Effector memory CD4-positive, alpha-beta T cell (primary cell): ENCODE results near the gene UROD.
"Not testable (repeated sequence)": the region's sequence is repeated elsewhere in the genome, so short reads cannot be mapped to it uniquely, and the experiment has no call there.

Experiments used
- DNase-seq, 3 donors: peaks; one replicate each; pipeline ENCODE4 v3.0.0-alpha.2; 2020
- H3K27ac ChIP-seq: 2 replicates; pipeline ENCODE4 v1.7.0; 2013; ENCODE audit warnings: mild to moderate bottlenecking, low read length, moderate library complexity; ENCODE audit not compliant: insufficient read depth, poor library complexity, severe bottlenecking
- H3K27me3 ChIP-seq: replicated peaks from 2 replicates; pipeline ENCODE4 v1.7.0; 2013; ENCODE audit warnings: mild to moderate bottlenecking, low read length; ENCODE audit not compliant: insufficient read depth, control insufficient read depth, poor library complexity, severe bottlenecking
- H3K36me3 ChIP-seq: 2 replicates; pipeline ENCODE4 v1.7.0; 2013; ENCODE audit warnings: mild to moderate bottlenecking, low read length, moderate library complexity; ENCODE audit not compliant: control insufficient read depth, insufficient read depth
- H3K4me1 ChIP-seq: 2 replicates; pipeline ENCODE4 v1.7.0; 2013; ENCODE audit warnings: low read length, mild to moderate bottlenecking; ENCODE audit not compliant: control insufficient read depth, insufficient read depth, poor library complexity, severe bottlenecking
- H3K4me3 ChIP-seq: 2 replicates; pipeline ENCODE4 v1.7.0; 2013; ENCODE audit warnings: low read length, low read depth, mild to moderate bottlenecking; ENCODE audit not compliant: insufficient read depth, poor library complexity, severe bottlenecking
- H3K9me3 ChIP-seq: 2 replicates; pipeline ENCODE4 v1.7.0; 2013; ENCODE audit warnings: mild to moderate bottlenecking, low read length, moderate library complexity; ENCODE audit not compliant: control insufficient read depth

UROD gene

DNA sequence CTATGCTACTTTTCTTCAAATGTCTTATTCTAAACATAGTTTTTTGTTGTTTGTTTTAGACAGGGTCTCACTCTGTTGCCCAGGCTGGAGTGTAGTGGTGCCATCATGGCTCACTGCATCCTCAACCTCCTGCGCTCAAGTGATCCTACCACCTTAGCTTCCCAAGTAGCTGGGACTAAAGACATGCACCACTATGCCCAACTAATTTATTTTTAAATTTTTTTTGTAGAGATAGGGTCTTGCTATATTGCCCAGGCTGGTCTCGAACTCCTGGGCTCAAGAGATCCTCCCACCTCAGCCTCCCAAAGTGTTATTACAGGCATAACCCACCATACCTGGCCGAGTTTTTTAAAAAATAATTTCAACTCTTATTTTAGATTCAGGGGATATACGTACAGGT, 50.4 kb downstream of the UROD start:
- not testable (repeated sequence) for H3K27ac ChIP-seq, H3K36me3 ChIP-seq, H3K27me3 ChIP-seq, DNase-seq, H3K9me3 ChIP-seq, H3K4me3 ChIP-seq, H3K4me1 ChIP-seq

DNA sequence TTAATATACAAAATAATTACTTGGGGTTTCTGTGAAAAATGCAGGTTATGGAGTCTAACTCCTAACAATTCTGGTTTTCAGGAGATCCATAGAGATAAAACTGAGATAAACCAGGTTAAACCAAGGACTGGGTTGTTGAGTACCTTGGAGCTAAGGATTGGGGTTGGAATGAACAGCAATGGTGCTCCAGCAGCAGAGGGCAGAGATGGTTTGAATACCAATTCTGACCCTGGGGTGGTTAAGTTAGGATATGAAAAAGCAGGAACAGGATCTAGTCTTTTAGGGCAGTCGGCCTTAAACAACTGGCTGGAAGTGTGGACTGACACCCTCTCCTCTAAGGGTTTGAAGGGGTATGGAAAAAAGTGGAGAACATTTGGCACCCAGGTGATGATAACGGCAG, 53.0 kb downstream of the UROD start:
- Histone ChIP-seq H3K9me3 (no peaks in the 10 kb centered on the region), H3K36me3 (no peaks in the 10 kb centered on the region), H3K4me3 (no peak overlapping the region), H3K27me3 (no peaks in the 10 kb centered on the region), H3K4me1 (no peaks in the 10 kb centered on the region), H3K27ac (no peak overlapping the region)
- no peak for DNase-seq
